HG03558 (cell line): ENCODE data around the gene LTBP2.

Source experiments
- ATAC-seq: cut with Tn5 transposase; IDR thresholded peaks from one replicate; pipeline ENCODE4 v1.9.1; 2021; ENCODE audit warnings: moderate number of reproducible peaks; ENCODE audit not compliant: unreplicated experiment; ENCODE audit errors: extremely low read depth

Gene LTBP2

GRCh38 chr14:74577247-74577947, 34.6 kb downstream of the LTBP2 start:
- no peak for ATAC-seq

- no peak for ATAC-seq
Measured at GRCh38 chr14:74575936-74576335, 36.1 kb downstream of the LTBP2 start.

GRCh38 chr14:74575507-74575906, 36.5 kb downstream of the LTBP2 start:
- ATAC-seq = no peak

- no peak for ATAC-seq
Measured at GRCh38 chr14:74574706-74575105, 37.3 kb downstream of the LTBP2 start.

- no peak for ATAC-seq
Measured at GRCh38 chr14:74574090-74574433, 38.0 kb downstream of the LTBP2 start.

- no peak for ATAC-seq
Measured at GRCh38 chr14:74573421-74574089, 38.5 kb downstream of the LTBP2 start.

GRCh38 chr14:74572726-74573301, 39.2 kb downstream of the LTBP2 start:
- ATAC-seq = no peak

GRCh38 chr14:74571901-74572725, 39.9 kb downstream of the LTBP2 start:
- no peak for ATAC-seq

- no peak for ATAC-seq
Measured at GRCh38 chr14:74571441-74571841, 40.6 kb downstream of the LTBP2 start.

- no peak for ATAC-seq
Measured at GRCh38 chr14:74570696-74571095, 41.3 kb downstream of the LTBP2 start.

GRCh38 chr14:74569806-74570591, 42.0 kb downstream of the LTBP2 start:
- ATAC-seq = no peak

- ATAC-seq = no peak
Measured at GRCh38 chr14:74569387-74569786, 42.6 kb downstream of the LTBP2 start.

- ATAC-seq = no peak
Measured at GRCh38 chr14:74568911-74569310, 43.1 kb downstream of the LTBP2 start.

GRCh38 chr14:74568380-74568649, 43.7 kb downstream of the LTBP2 start:
- ATAC-seq = no peak

GRCh38 chr14:74567646-74568379, 44.2 kb downstream of the LTBP2 start:
- ATAC-seq = no peak

- ATAC-seq = no peak
Measured at GRCh38 chr14:74567219-74567618, 44.8 kb downstream of the LTBP2 start.

GRCh38 chr14:74566174-74567141, 45.6 kb downstream of the LTBP2 start:
- ATAC-seq = no peak

- ATAC-seq = no peak
Measured at GRCh38 chr14:74563586-74564159, 48.4 kb downstream of the LTBP2 start.
